Kidney (tissue), 14 donors: Measurements from ENCODE around the gene CREBZF. TPM values are rescaled to one million over a fixed set of nuclear protein-coding genes. Genes with fewer than 3 reads are reported as not detected.

Experiments
- DNase-seq, 5 donors: peaks; one replicate each; pipeline ENCODE4 v3.0.0-alpha.2; 2013 to 2020
- FAIRE-seq: peaks from 2 replicates; lab custom pipeline; 2012; peaks lifted over from hg19 to GRCh38; lab: Jason Lieb, UNC
- H3K27ac ChIP-seq, 2 donors: one replicate each; pipeline ENCODE4 v1.7.0; 2013; ENCODE audit warnings: low read depth in 2 of 2, low read length in 2 of 2, inconsistent platforms in 1 of 2
- H3K27me3 ChIP-seq: one replicate; pipeline ENCODE4 v1.7.1; 2013; ENCODE audit warnings: low read length, inconsistent platforms; ENCODE audit not compliant: control insufficient read depth, insufficient read depth
- H3K36me3 ChIP-seq, 3 donors: one replicate each; pipeline versions ENCODE4 v1.7.0 to v1.7.1; 2013; ENCODE audit warnings: low read length in 3 of 3, control low read depth in 1 of 3, inconsistent platforms in 1 of 3; ENCODE audit not compliant: insufficient read depth in 3 of 3, control insufficient read depth in 2 of 3
- H3K4me1 ChIP-seq, 3 donors: one replicate each; pipeline versions ENCODE4 v1.7.0 to v1.7.1; 2013; ENCODE audit warnings: low read length in 3 of 3, inconsistent platforms in 1 of 3, low read depth in 1 of 3; ENCODE audit not compliant: control insufficient read depth in 2 of 3, insufficient read depth in 2 of 3
- H3K4me3 ChIP-seq, 3 donors: one replicate each; pipeline versions ENCODE4 v1.7.0 to v1.8.1; 2013; ENCODE audit warnings: low read length in 3 of 3, control low read depth in 1 of 3, inconsistent platforms in 1 of 3
- H3K9ac ChIP-seq, 3 donors: one replicate each; pipeline versions ENCODE4 v1.7.0 to v1.7.1; 2013; ENCODE audit warnings: low read length in 3 of 3, control low read depth in 1 of 3, inconsistent platforms in 1 of 3
- H3K9me3 ChIP-seq, 3 donors: one replicate each; pipeline versions ENCODE4 v1.7.0 to v1.7.1; 2013; ENCODE audit warnings: low read length in 3 of 3, control low read depth in 1 of 3, inconsistent platforms in 1 of 3; ENCODE audit not compliant: control insufficient read depth in 2 of 3, insufficient read depth in 1 of 3
- intact Hi-C: fragments of 100-400 bp; cut with DNase I; formaldehyde crosslinking; loops from one replicate; pipeline ENCODE4 v1.11.1; 2022
- polyA plus RNA-seq: library from polyadenylated mRNA; stranded (reverse); fragments of 350-450 nt; fragmentation: Illumina TruSeq; extraction: RNeasy Lipid Tissue Mini Kit (QIAGEN cat#74804); gene quantifications from one replicate; pipeline ENCODE4 v1.2.3, GENCODE V29; 2014; ENCODE audit warnings: low read depth, low replicate concordance; ENCODE audit not compliant: insufficient read depth
- total RNA-seq: library from RNA; stranded (reverse); fragmentation: NEBNext Ultra II Directional; extraction: Animal tissue kit (Norgen Biotek cat#: 25700); gene quantifications from one replicate; pipeline ENCODE4 v1.2.1, GENCODE V29; 2021
- TF ChIP-seq, protein P1 (sequence below): IDR thresholded peaks from 3 replicates; pipeline ENCODE4 v1.5.1; 2012; ENCODE audit warnings: mild to moderate bottlenecking, moderate library complexity, borderline replicate concordance; ENCODE audit not compliant: insufficient read depth; ENCODE audit errors: extremely low read depth
- donor health status: control.
- donor health status: control.
- donor health status: control.
- donor health status: control.
- donor health status: control.
- donor health status: DM: yes; HTN: yes; CAD: no.
- donor health status: Normal renal cell carcinoma (clear cell type).

CREBZF gene
- total and polyA plus RNA-seq, 2 donors from 2014 or later = 15.2 to 44.7 TPM

- H3K9ac ChIP-seq = no peak overlapping the region
- no peaks in the 10 kb centered on the region for H3K9me3 ChIP-seq
- H3K36me3 ChIP-seq = no peaks in the 10 kb centered on the region
- peaks cover 0 to 10% (median 7%) of the 10 kb centered on the region in 3 donors for H3K4me1 ChIP-seq
- H3K27me3 ChIP-seq = no peaks in the 10 kb centered on the region
- intact Hi-C loops = no loop called here
- DNase-seq = no peak
- H3K4me3 ChIP-seq = no peak overlapping the region
- no peak for FAIRE-seq
- H3K27ac ChIP-seq = no peak overlapping the region
- TF ChIP-seq, protein P1, sequence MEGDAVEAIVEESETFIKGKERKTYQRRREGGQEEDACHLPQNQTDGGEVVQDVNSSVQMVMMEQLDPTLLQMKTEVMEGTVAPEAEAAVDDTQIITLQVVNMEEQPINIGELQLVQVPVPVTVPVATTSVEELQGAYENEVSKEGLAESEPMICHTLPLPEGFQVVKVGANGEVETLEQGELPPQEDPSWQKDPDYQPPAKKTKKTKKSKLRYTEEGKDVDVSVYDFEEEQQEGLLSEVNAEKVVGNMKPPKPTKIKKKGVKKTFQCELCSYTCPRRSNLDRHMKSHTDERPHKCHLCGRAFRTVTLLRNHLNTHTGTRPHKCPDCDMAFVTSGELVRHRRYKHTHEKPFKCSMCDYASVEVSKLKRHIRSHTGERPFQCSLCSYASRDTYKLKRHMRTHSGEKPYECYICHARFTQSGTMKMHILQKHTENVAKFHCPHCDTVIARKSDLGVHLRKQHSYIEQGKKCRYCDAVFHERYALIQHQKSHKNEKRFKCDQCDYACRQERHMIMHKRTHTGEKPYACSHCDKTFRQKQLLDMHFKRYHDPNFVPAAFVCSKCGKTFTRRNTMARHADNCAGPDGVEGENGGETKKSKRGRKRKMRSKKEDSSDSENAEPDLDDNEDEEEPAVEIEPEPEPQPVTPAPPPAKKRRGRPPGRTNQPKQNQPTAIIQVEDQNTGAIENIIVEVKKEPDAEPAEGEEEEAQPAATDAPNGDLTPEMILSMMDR = no peak
Observed at GRCh38 chr11:85666687-85667086, 1.8 kb upstream of the CREBZF start.

GRCh38 chr11:85665733-85666132 is 804 bp upstream of the CREBZF start:
- no peak for FAIRE-seq
- H3K4me1 ChIP-seq = peaks cover 0 to 11% (median 10%) of the 10 kb centered on the region in 3 donors
- H3K27ac ChIP-seq = peak overlapping the region in 1 of 2 donors; percentile 89

DNA sequence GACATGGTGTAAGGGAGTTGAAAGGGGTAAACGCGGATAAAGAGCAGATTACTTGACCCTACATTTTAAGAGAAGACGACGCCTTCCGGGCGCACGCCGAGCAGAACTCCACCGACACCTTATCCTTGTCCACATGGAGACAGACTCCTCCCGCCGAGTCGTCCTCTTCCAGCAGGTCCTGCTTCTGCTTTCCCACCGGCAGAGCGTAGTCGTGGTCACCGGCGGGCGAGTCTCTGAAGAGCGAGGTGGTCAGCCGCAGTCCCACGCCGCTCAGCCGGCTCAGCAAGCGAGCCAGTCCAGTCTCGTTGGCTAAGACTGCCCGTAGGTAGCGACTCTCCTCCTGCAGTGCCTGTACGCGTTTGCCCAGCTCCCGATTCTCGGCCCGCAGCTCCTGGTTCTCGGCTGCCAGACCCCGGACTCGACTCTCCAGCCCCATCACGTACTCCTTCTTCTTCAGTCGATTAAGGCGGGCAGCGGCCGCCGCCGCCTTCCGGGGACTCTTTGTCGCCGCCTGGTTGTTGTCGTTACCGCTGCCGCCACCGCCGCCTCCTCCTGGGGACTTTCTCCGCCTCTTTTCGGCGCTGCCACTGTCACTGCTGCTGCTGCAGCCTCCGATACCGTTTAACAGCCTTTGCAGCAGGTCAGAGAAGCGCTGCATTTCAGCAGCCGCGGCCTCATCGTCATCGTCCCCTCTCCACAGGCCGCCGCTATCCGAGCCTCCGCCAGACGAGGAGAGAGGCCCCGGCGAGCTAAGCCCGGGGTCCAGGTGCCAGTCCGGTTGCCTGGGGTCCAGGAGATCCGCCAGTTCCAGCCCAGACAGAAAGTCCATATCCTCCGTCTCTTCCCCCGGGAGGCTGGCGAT is 945 bp downstream of the CREBZF start:
- H3K9me3 ChIP-seq = no peaks in the 10 kb centered on the region
- FAIRE-seq = no peak
- intact Hi-C loops = no loop called here
- H3K4me1 ChIP-seq = peaks cover 0 to 10% (median 8%) of the 10 kb centered on the region in 3 donors
- H3K36me3 ChIP-seq = peaks cover 2 to 13% (median 7%) of the 10 kb centered on the region in 3 donors
- DNase-seq = peak; percentile 87 to 95 (median 91)
- peak overlapping the region; percentile 83 to 92 (median 86) for H3K9ac ChIP-seq
- H3K27ac ChIP-seq = peak overlapping the region; percentile 89 to 98
- no peaks in the 10 kb centered on the region for H3K27me3 ChIP-seq
- TF ChIP-seq, protein P1 = peak; percentile 47
- peak overlapping the region; percentile 91 to 96 (median 94) for H3K4me3 ChIP-seq

More at GRCh38 chr11:85665733-85666132, 804 bp upstream of the CREBZF start:
- Histone ChIP-seq H3K27me3 (no peaks in the 10 kb centered on the region), H3K4me3 (peak overlapping the region in 2 of 3 donors; percentile 91 to 96), H3K36me3 (no peaks in the 10 kb centered on the region), H3K9me3 (no peaks in the 10 kb centered on the region), H3K9ac (no peak overlapping the region)
- intact Hi-C loops = no loop called here
- peak in 2 of 5 donors; percentile 22 to 32 for DNase-seq
- TF ChIP-seq, protein P1 = no peak
